ENCODE data around the gene CAST. TPM values are rescaled to one million over a fixed set of nuclear protein-coding genes. Genes with fewer than 3 reads are reported as not detected.

CAST gene
- total and polyA plus RNA-seq, 2 donors (not counting 1 experiment from before 2014, with no cell fraction given) = 41.0 to 231 TPM

DNA sequence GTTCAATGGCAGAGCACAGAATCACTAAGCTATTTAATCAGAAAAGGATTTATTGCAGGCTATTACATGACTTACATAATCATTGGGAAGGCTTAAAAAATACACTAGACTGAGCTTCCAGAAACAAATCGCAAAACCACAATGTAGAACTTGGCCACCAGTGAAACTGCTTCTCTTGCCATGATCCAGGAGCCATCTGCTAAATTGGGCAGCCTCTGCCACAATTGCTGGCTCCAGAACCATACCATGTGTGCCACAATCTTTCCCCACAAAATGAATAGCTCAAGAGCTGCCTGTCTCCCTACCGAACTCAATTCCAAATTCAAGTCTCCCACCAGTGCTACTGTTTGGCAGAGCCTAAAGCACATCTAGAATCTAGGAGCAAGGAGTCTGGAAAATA, 155.3 kb downstream of the CAST start:
- peaks cover 21 to 23% of the 10 kb centered on the region in 2 donors for H3K4me1 ChIP-seq (ENCODE audit: control insufficient read depth in 2 of 2, insufficient read depth in 2 of 2, low read length in 2 of 2)
- Mint-ChIP-seq H3K27ac (peak overlapping the region; percentile 26), H3K4me3 (peak overlapping the region; percentile 88), H3K9me3 (ENCODE audit: insufficient read depth) (no peaks in the 10 kb centered on the region), H3K4me1 (peaks cover 22% of the 10 kb centered on the region), H3K27me3 (no peaks in the 10 kb centered on the region)
- H3K4me3 ChIP-seq (ENCODE audit: control extremely low read depth in 1 of 5, extremely low read depth in 1 of 5, insufficient read depth in 1 of 5, low read depth in 2 of 5, low read length in 4 of 5) = peak overlapping the region in 1 of 5 experiments; percentile 65
- intact Hi-C loops (cut with micrococcal nuclease) = no loop called here
- H2AFZ ChIP-seq (ENCODE audit: insufficient read depth, low read depth, low read length, poor library complexity, severe bottlenecking) = no peak overlapping the region
- no peak for ATAC-seq (ENCODE audit: low read depth)
- H4K20me1 ChIP-seq (ENCODE audit: control insufficient read depth, insufficient read depth, low read length, poor library complexity, severe bottlenecking) = no peaks in the 10 kb centered on the region
- H3K4me2 ChIP-seq (replicated peaks; ENCODE audit: low read depth, low read length, poor library complexity, severe bottlenecking) = peak overlapping the region; percentile 72
- DNase-seq = no peak
- ChIA-PET CTCF (interaction anchor here (3.2 kb wide), 1 partner anchor 51 kb away, joined by 14 read pairs; no protein-coding TSS in a partner anchor), POLR2A (interaction anchor here (2.3 kb wide), 1 partner anchor 10 kb away, joined by 24 read pairs; the partner anchor contains the start of gene ERAP1)
- no peak for TF ChIP-seq EZH2 (IDR thresholded peaks at IDR 0.05; ENCODE audit: borderline replicate concordance, insufficient read depth, low read depth, low read length, poor library complexity, severe bottlenecking)
- no peak for TF ChIP-seq CTCF (IDR thresholded peaks at IDR 0.05)
- H3K9me3 ChIP-seq (ENCODE audit: control extremely low read depth in 1 of 3, control insufficient read depth in 2 of 3, insufficient read depth in 1 of 3, low read length in 2 of 3) = no peaks in the 10 kb centered on the region
- H3K79me2 ChIP-seq (ENCODE audit: control insufficient read depth, insufficient read depth, low read length) = no peaks in the 10 kb centered on the region
- 43% methylated on average over 2 of the region's 2 CpGs for WGBS (ENCODE audit: insufficient coverage)
- peak overlapping the region; percentile 65 for H3K9ac ChIP-seq (ENCODE audit: low read length)
- H3K36me3 ChIP-seq (replicated peaks in 1 of 2; ENCODE audit: control extremely low read depth in 1 of 2, control insufficient read depth in 1 of 2, extremely low read depth in 1 of 2, insufficient read depth in 2 of 2, low read length in 1 of 2) = peaks cover 0 to 1% of the 10 kb centered on the region in 2 experiments
- H3K27ac ChIP-seq (ENCODE audit: low read length in 2 of 2) = peak overlapping the region; percentile 67 to 71
- H3K27me3 ChIP-seq (replicated peaks in 1 of 4; ENCODE audit: control extremely low read depth in 1 of 4, control insufficient read depth in 3 of 4, insufficient read depth in 4 of 4, low read length in 3 of 4) = no peaks in the 10 kb centered on the region

GRCh38 chr5:96818125-96818788, 156.1 kb downstream of the CAST start:
- no peak for TF ChIP-seq CTCF (IDR thresholded peaks at IDR 0.05)
- TF ChIP-seq EZH2 (IDR thresholded peaks at IDR 0.05; ENCODE audit: borderline replicate concordance, insufficient read depth, low read depth, low read length, poor library complexity, severe bottlenecking) = no peak
- no peaks in the 10 kb centered on the region for H3K27me3 Mint-ChIP-seq
- Histone ChIP-seq H3K4me1 (ENCODE audit: control insufficient read depth in 2 of 2, insufficient read depth in 2 of 2, low read length in 2 of 2) (peaks cover 21 to 23% of the 10 kb centered on the region in 2 donors), H4K20me1 (ENCODE audit: control insufficient read depth, insufficient read depth, low read length, poor library complexity, severe bottlenecking) (no peaks in the 10 kb centered on the region), H3K9me3 (ENCODE audit: control extremely low read depth in 1 of 3, control insufficient read depth in 2 of 3, insufficient read depth in 1 of 3, low read length in 2 of 3) (no peaks in the 10 kb centered on the region), H3K36me3 (replicated peaks in 1 of 2; ENCODE audit: control extremely low read depth in 1 of 2, control insufficient read depth in 1 of 2, extremely low read depth in 1 of 2, insufficient read depth in 2 of 2, low read length in 1 of 2) (peaks cover 0 to 1% of the 10 kb centered on the region in 2 experiments), H3K9ac (ENCODE audit: low read length) (no peak overlapping the region), H2AFZ (ENCODE audit: insufficient read depth, low read depth, low read length, poor library complexity, severe bottlenecking) (no peak overlapping the region), H3K4me2 (replicated peaks; ENCODE audit: low read depth, low read length, poor library complexity, severe bottlenecking) (no peak overlapping the region), H3K27ac (ENCODE audit: low read length in 2 of 2) (no peak overlapping the region), H3K27me3 (replicated peaks in 1 of 4; ENCODE audit: control extremely low read depth in 1 of 4, control insufficient read depth in 3 of 4, insufficient read depth in 4 of 4, low read length in 3 of 4) (no peaks in the 10 kb centered on the region), H3K79me2 (ENCODE audit: control insufficient read depth, insufficient read depth, low read length) (no peaks in the 10 kb centered on the region), H3K4me3 (ENCODE audit: control extremely low read depth in 1 of 5, extremely low read depth in 1 of 5, insufficient read depth in 1 of 5, low read depth in 2 of 5, low read length in 4 of 5) (no peak overlapping the region)
- DNase-seq (no peak), ATAC-seq (ENCODE audit: low read depth) (no peak)
- CTCF ChIA-PET = no interaction called here
- no peak overlapping the region for H3K4me3 Mint-ChIP-seq
- no CpG with 5 or more reads among the region's 8 CpGs for WGBS (ENCODE audit: insufficient coverage)
- no peaks in the 10 kb centered on the region for H3K9me3 Mint-ChIP-seq (ENCODE audit: insufficient read depth)
- intact Hi-C loops (cut with micrococcal nuclease) = no loop called here
- H3K27ac Mint-ChIP-seq = no peak overlapping the region
- peaks cover 22% of the 10 kb centered on the region for H3K4me1 Mint-ChIP-seq
- POLR2A ChIA-PET = no interaction called here
